Measurements from ENCODE around the gene TCFL5.

Gene TCFL5

GRCh38 chr20:62795023-62795761 lies 66.4 kb downstream of the TCFL5 start:
- no peak for DNase-seq (ENCODE audit: low spot score)

GRCh38 chr20:62794007-62794724 lies 67.5 kb downstream of the TCFL5 start:
- DNase-seq (ENCODE audit: low spot score): peak; percentile 96

- DNase-seq (ENCODE audit: low spot score): no peak
These were observed 67.9 kb downstream of the TCFL5 start for GRCh38 chr20:62793757-62794006.

GRCh38 chr20:62792940-62793756 lies 68.5 kb downstream of the TCFL5 start:
- DNase-seq (ENCODE audit: low spot score): no peak

- no peak for DNase-seq (ENCODE audit: low spot score)
These were observed 69.3 kb downstream of the TCFL5 start for GRCh38 chr20:62792182-62792939.

GRCh38 chr20:62791301-62792181 lies 70.1 kb downstream of the TCFL5 start:
- peak; percentile 90 for DNase-seq (ENCODE audit: low spot score)
